HCEC 1CT (cell line): ENCODE measurements around the gene EVA1A.
A peak's percentile ranks its signal among the peaks of the same experiment; 100 is the strongest.
"Not testable (repeated sequence)": the region's sequence is repeated elsewhere in the genome, so short reads cannot be mapped to it uniquely, and the experiment has no call there.

Experiments used
- DNase-seq: peaks from one replicate; pipeline ENCODE4 v3.0.0-alpha.2; 2017

EVA1A gene

DNA sequence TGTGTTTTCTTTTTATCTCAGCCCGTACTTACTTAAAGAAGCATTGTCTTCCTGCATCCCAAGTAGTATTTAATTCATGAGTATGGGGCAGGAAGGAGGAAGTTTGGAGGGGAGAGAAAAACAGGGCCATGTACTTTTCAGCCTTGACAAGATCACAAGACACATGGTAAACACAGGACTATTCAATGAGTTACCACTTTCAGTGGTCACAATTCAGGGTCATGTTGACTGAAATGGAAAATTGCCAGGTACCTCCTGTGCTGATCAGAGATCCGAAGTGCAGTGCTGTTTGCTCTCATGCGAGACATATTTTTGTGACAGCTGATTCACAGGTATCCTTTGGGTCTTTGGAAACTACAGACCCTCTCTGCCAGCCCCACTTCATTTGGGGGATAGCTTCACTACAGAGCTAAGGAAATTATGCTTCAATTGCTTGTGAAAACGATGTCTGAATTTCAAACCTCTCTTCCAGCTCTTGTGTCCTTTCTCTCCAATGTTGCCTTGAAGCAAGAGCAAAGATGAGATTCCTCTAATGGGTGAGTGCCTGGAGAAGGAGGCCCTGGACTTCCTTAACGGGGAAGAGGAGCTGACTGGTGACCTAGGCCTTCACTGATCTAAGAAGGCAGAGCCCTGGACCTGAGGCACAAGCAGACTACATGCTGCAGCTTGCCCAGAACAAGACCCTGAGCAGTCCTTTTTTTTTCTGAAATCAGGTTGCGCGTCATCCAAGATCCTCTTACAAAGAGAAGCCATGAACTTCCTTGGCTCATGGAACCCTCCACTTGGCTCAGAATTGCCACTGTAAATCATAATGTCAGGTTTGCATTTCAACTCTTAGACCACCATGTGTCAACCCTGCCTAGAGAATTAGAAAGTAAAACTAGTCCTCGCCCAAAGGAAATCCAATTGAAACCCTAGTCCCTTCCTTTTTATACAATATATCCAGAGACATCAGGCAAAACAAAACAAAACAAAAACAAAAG, 44.1 kb downstream of the EVA1A start:
- DNase-seq: no peak

DNA sequence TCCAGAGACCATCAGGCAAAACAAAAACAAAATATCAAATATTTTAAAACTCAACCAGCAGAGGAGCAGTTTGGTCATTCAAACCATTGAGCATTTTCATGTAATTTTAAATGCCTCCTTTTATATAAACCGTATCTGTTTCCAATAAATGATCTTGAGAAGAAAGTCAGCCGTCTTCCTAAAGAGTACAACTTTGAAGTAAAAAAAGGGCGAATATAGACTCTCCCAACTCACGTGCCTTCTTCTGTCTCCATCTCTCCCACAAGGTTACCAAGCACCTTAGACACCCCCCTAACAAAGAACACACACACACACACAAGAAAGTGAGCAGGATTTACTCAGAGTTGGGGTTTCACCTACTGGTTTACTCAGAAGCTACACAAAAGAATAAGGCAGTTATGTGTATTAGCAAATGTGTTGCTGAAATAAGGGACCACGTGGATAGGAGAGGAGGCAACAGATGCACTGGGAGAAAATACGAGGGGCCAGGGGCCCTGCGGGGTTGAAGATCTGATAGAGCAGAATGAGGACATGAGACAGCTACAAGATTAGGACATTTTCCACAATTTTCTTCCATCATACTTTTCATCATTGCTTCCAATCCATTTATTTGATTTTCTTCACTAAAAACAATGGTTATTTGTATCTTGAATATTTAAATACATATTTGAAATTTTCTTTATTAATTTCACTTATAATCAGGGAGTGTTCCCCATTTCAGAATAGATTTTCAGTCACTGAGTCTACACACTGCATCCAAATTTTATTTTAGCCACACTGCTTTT, 45.0 kb downstream of the EVA1A start:
- DNase-seq: no peak

DNA sequence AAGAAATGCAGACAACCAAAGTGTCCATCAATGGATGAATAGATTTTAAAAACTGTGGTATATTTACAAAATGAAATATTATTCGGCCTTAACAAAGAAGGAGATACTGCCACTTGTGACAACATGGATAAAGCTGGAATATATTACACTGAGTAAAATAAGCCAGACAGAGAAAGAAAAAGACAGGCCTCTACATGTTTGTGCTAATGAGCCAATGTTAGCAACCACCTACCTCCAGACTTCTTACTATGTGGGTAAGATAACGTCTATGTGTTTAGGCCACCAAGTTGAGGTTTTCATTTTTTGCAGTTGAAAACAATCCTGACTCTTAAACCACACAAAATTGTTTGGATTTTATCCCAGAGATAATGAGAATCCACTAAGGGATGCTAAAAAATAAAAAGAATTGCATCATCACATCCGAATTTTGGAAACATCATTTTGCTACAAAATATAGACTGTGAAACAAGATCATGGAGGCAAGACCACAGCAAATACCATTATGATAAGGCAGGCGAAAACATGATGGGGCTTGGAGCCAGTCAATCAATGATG, 47.0 kb downstream of the EVA1A start:
- DNase-seq: no peak

DNA sequence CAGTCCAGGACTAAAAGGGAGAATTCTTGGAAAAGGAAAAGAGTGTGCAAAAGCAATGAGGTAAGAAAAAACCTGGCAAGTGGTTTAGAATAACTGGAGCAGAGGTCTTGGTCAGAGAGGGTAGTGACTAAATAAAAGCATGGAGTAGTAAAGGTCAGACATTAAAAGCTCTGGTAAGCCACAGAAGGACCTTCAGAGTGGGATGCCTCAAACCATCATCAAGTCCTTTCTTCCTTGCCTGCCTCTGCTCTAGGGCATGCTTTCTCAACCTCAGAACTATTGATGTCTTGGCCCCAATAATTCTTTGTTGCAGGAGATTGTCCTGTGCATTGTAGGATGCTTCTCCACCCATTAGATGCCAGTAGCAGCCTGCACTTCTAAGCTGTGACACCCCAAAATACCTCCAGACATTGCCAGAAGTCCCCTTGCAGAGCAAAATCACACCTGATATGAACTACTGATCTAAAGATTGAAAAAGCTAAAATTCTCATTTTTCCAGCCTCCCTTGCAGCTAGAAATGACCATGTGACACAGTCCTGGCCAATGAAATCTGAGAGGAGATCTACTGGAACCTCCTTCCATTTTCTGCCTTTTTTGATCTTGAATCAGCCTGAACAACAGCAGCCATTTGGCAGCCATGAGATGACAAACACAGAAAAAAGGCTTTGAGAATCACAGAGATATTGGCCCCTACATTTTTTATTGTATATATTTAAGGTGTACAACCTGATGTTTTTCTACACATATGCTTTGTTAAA, 48.1 kb downstream of the EVA1A start:
- no peak for DNase-seq

DNA sequence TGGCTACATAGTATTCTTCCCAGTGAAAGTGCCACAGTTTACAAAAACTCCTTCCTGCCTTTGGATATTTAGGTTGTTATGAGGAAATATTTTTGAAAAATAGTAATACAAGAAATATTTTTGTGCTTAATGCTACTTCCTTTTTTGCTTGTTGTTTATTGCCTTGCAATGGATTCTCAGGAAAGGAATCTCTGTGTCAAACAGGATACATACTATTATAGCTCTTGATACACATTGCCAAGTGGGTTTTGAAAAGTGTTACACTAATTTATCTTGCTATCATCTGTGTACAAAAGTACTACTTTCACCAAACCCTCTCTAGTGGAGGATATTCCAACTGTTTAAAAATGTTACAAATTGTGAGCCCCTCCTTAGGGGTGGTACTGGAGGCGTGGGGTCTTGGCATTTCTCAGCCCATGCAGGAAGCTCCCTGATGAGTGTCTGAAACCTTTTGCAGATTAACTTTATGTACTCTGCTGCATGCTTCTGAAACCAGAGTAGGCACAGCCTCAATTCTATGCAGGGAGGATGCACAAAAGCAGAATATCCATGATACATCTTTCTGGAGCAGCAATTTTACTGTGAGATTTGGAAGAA, 54.5 kb downstream of the EVA1A start:
- DNase-seq: peak; percentile 17

DNA sequence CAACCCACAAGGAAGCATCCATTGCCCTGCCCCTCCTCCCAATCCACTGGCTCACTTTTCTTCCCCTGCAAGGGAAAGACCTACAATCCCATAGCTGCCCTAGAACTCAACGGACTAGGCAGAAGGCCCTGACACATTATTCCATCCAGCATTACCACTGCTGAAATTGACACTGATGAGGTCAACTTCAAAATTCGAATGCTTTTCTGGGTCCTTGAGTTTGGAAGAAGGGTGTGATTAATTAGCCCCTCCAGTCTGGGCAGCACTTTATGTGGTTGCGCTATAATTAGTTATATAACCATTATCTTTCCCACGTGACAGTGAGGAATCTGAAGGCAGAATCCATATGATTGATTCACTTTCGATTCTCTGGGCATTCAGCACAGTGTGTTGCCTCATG, 55.7 kb downstream of the EVA1A start:
- no peak for DNase-seq

DNA sequence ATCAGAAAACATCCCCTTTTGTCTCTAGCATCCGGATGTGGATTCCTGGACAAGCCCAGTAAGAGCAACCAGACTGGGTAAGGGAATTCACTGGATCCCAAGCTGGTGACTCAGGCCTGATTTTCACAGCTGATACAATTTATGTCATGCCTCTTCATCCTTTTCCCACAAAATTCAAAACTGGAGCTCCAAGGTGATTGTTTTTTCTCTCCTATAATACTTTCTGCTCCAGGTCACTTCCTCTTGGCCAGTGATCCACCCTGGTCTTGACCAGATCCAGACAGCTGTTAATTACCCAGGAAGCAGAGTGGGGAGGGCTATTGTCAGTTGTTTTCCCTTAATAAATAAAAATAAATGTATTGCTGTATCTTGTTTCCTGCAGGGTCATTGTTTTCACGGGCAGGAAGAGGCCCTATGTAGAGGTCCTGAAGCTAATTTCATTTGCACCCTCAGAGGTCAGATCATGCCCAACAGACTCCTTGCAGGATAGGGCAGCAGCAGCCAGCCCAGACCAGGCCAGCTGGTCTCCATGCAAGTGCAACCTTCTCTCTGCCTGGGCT, 57.6 kb downstream of the EVA1A start:
- DNase-seq: peak; percentile 77

DNA sequence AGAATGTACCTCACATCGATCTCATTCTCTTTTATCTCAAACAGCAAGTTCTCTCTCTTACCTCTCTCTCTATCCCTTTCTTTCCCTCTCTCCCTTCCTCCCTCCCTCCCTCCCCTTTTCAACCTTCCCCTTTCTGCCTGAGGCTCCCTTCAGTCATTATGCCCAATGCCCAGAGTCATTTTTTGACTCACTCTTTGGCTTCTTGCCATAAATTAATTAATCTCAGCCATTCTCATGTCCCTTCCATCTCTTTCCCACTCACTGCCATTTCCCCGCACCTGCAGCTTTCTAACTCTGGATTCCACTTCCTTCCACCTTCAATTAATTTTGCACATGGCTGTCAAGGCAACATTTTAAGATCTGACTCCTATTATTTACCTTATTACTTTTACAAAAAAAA, 60.1 kb downstream of the EVA1A start:
- peak; percentile 15 for DNase-seq

DNA sequence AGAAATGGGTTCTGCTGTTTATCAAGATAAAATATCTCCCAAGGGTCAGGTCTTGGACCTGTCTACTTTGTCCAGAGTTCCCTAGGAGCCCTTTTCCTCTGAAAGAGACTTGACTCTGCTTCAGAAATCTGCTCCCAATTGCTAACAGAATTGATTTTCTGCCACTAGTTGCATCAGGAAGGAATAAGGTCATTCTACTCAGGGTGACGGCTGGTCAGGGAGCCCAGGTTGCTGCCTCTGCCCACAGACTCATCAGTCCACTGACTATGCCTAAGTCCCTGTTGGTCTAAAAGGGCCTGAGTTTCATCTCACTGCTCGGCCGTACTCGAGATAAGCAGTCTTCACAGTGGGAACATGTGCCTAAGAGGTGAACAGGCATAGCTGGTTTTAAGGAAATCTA, 61.2 kb downstream of the EVA1A start:
- DNase-seq: no peak

DNA sequence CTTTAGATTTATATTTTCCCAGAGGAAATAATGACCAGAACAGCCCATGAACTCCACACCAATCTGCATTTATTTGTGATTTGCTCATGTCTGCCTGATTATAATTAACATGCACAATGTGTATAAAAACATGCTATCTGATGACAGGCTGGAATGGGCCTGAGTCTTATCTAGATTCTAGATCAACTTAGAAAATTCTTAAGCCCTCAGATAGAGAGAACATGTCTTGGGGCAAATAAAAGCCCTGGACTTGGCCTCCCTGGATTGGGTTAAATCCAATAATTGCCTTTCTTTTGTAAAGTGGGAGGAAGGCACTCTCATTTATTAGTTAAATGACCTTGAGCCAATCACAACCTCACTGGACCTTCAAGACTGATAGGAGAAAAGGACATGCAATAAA, 61.8 kb downstream of the EVA1A start:
- DNase-seq: no peak

DNA sequence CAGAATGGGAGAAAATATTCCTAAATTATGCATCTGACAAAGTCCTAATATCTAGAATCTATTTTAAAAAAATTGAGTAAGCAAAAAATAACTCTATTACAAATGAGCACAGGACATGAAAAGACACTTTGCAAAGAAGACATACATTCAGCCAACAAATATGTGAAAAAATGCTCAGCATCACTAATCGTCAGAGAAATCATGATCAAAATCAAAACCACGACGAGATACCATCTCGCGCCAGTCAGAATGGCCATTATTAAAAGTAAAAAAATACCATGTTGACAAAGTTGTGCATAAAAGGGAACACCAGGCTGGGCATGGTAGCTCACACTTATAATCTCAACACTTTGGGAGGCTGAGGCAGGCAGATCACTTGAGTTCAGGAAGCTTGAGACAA, 63.5 kb downstream of the EVA1A start:
- no peak for DNase-seq

DNA sequence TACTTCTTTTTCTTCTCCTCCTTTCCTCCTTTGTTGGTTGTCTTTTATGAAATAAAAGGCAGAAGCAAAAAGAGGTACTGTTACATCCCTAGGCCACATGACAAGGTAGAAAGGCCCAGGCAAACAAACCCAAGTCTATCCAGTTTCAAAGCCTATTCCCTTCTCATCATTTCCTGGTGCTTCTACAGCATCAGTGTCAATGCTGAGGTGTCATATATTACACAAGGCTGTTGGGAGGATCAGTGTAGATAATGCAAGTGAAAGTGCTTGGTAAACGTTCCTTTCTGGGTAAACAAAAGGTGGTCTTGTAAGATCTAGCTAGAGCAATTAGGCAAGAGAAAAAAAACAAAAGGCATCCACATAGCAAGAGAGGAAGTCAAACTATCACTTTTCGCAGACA, 64.9 kb downstream of the EVA1A start:
- DNase-seq: no peak

DNA sequence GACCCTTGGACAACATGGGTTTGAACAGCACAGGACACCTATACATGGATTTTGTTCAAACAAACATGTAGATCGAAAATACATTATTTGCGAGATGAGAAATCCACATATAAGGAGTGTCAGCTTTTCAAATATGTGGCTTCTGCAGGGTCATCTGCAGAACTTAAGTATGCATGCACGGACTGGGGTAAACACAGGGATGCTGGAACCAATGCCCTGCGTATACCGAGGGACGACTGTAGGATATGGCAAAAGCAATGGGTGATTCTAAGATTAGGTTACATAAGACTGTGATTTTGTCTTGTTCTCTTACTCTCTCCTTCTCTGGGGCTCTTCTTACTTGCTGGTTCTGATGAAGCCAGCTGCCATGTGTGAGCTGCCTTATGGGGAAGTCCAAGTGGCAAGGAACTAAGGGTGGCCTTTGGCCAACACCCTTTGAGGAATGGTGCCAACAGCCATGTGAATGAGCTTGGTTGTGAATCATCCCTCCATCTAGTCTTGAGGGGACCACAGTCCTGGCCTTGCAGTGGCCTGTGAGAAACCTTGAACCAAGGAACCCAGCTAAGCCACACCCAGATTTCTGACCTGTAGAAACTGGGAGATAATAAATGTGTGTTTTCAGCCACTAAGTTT, 66.5 kb downstream of the EVA1A start:
- DNase-seq: no peak

DNA sequence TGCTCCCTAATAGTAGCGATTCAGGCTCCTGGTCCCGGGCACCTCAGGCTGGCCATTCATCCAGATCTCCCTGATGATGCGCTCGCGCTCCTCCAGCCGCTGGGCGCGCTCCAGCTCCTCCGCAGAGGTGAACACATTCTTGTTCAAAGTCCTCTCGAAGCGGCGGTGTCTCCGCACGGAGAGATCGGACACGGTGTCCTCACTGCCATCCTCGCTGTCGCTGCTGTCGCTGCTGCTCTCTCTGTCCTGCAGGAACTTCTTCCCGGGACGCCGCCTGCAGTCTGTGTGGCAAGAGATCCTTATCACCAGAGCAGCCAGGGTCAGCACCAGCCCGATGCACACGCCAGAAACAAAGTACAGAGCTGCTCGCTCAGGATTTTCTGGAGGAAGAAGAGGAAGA, 67.5 kb downstream of the EVA1A start:
- no peak for DNase-seq

DNA sequence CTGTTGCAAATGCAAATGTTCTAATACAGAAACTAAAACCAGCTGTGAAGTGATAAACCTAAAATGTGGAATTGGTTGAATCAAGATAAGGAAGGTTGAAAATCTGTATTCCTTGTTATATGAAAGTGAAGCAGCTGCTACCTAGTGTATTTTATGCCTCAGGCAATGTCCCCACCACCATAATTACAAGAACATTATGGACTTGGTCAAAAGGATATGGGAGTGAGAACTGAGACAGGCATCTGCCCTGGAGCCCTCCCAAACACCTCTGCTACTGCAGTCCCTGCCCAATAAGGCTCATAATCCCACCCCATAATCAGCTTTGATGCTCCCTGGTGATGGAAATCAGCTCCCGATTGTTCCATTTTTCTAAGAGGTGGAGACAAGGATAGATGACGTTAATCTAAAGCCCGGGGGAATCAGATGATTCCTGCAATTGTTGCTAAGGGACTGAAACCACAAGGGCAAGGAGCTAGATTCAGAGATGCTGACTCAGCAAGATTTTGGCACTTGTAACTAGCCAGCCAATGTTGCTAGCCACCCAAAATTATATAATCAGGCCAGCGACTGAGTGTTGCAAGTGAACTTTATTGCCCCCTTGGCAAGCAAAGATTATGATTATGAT, 69.5 kb downstream of the EVA1A start:
- DNase-seq: no peak

DNA sequence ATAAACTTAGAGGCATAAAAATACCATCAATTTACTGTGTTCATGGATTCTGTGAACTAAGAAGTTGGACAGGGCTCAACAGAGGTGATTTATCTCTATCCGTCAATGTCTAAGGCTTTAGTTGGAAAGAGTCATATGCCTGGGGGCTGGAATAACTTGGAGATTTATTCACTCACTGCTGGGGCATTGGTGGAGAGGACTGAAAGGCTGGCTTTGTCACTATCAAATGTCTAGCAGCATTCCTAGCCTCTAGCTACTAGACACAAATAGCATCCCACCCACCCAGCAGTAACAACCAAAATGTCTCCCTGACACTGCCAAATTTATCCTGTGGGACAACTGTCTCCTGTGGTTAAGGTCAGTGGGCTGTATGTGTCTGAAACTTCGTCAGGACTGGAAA, 71.0 kb downstream of the EVA1A start:
- no peak for DNase-seq

DNA sequence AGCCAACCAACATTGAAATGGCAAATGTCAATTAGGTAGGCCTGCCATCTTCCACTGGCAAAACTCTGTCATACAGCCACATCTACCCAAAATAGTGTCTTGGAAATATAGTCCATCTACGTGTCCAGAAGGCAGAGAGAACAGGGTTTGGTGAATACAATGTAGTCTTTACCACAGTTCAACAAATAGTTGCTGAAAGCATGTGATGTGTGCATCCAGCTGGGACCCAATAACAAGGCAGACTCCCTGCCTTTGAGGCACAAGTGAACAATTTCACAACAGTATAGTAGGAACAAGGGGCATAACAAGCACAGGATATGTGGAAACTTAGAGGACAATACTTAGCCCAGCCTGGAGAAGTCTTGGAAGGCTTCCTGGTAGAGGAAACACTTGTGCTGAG, 72.6 kb downstream of the EVA1A start:
- no peak for DNase-seq

DNA sequence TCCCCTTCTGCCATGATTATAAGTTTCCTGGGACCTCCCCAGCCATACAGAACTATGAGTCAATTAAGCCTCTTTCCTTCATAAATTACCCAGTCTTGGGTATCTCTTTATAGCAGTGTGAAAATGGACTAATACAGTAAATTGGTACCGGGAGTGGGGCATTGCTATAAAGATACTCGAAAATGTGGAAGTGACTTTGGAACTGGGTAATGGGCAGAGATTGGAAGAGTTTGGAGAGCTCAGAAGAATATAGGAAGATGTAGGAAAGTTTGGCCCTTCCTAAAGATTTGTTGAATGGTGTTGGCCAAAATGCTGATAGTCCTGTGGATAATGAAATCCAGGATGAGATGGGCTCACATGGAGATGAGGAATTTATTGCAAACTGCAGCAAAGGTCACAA, 74.0 kb downstream of the EVA1A start:
- not testable (repeated sequence) for DNase-seq

DNA sequence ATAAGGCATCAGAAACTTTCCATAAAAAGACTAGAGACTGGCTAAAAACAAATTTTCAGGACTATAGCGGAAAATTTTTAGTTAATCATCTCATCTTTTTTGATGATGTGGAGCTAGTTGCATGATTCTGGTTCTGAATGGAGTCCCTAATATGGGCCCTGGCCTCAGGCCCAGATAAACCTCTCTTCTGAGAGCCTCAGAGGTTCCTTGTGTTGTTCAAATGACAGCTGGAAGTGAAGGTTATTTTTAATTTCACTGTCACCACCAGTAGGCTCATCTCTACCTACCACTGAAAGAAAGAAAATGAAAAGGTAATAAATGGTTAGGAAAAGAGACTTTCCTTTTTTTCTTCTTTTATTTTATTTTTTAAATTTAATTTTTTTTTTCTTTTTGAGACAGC, 75.9 kb downstream of the EVA1A start:
- no peak for DNase-seq

DNA sequence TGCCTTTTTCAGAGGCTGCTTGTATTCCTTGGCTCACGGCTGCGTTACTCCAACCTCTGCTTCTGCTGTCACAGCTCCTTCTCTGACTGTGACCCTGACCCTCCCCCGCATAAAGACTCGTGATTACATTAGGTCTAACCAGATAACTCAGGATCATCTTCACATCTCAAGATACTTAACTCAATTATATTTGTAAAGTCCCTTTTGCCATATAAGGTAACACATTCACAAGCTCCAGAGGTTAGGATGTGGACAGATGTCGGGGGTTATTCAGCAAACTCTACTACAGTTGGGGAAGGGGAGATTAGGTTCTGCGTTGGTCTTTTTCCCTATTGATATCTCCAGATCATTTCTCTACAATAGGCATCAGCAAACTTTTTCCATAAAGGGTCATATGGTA, 76.9 kb downstream of the EVA1A start:
- no peak for DNase-seq

DNA sequence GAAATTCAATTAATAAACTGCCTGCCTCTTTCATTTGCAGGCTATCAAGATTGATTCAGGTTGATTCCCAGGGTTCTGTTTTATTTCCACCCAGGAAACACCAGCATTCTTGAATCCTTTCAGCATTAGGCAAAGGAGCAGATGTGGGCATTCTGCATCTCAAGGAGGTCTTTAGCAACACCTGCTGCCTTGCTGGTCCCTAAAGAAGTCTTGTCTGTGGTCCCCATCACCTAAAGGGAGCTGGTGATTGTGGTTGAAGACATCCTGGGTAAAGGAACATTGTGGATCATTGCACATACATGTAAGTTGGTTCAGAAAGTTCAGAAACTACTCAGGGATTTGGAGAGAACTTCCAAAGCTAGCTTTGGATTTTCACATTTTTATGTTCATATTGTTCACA, 78.3 kb downstream of the EVA1A start:
- no peak for DNase-seq
